AG04450 (cell line): ENCODE measurements around the gene NMRK2. TPM values are rescaled to one million over a fixed set of nuclear protein-coding genes. Genes with fewer than 3 reads are reported as not detected.
A peak's percentile ranks its signal among the peaks of the same experiment; 100 is the strongest.

ENCODE experiments used
- CTCF ChIA-PET: fragments of 300-600, 350-600 bp; formaldehyde crosslinking; extraction: SDS; loops from one replicate; lab custom pipeline; 2022; ENCODE audit warnings: antibody characterized with exemption, inconsistent platforms; lab: Charles Lee
- POLR2A ChIA-PET: fragments of 350-600 bp; formaldehyde crosslinking; extraction: SDS; loops from one replicate; lab custom pipeline; 2021; ENCODE audit warnings: antibody characterized with exemption, inconsistent platforms; lab: Yijun Ruan, JAX
- DNase-seq: peaks from one replicate; pipeline ENCODE4 v3.0.0-alpha.2; 2011; ENCODE audit warnings: low read depth, low spot score
- H3K27ac ChIP-seq: one replicate; pipeline ENCODE4 v1.5.1; 2012; ENCODE audit warnings: low read depth, low read length, control low read depth
- H3K27me3 ChIP-seq: one replicate; pipeline ENCODE4 v1.6.0; 2012; ENCODE audit warnings: low read length; ENCODE audit not compliant: control insufficient read depth, insufficient read depth
- H3K4me3 ChIP-seq: 2 replicates; pipeline ENCODE4 v1.5.1; 2011; ENCODE audit warnings: mild to moderate bottlenecking, low read depth, low read length, control low read depth
- H3K9me3 ChIP-seq: 2 replicates; pipeline ENCODE4 v1.5.1; 2012; ENCODE audit warnings: low read length; ENCODE audit not compliant: control insufficient read depth, insufficient read depth
- polyA plus RNA-seq: library from polyadenylated mRNA; depleted of rRNA; stranded (reverse); fragments of >200 nt; gene quantifications from 2 replicates; pipeline ENCODE4 v1.2.3, GENCODE V29; 2011
- TF ChIP-seq, protein P1 (sequence below): IDR thresholded peaks from 2 replicates; pipeline ENCODE4 v1.5.1; 2011; ENCODE audit warnings: low read depth, low read length, control low read depth, inconsistent platforms

NMRK2 gene
- polyA plus RNA-seq, 1 experiment: not detected

DNA sequence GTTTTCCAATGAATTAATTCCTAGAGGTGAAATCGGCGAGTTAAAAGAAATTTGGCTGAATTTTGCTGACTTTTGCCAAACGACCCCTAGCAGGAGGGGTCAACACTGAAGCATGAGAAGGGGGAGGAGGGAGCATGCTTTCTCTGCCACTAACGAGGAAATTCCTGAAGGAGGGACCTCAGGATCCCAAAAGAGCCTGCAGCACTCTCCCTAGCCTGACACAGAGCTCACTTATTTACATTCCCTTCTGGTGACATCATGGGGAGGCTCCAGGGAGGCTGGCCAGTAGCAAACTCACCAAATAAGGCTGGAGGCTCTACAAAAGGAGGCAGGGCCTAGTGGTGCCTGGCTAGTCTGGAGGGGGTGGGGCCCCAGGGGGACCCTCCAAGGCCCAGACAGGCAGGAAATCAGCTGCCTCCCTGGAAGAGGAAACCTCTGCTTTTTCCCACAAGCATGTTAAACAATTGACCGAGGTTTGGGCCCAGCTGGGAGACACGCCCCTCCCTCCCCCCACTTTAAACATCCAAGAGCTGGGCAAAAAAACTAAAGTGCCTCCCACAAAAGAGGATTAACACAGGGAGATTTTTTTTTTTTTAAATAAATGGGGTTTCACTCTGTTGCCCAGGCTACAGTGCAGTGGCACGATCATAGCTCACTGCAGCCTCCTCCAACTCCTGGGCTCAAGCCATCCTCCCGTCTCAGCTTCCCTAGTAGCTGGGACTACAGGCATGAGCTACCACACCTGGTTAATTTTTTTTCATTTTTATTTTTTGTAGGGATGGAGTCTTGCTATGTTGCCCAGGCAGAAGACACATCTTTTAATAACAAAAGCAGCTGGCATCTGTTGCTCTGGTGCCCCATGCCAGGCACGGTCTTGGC lies 35.9 kb downstream of the NMRK2 start:
- Histone ChIP-seq H3K4me3 (peak overlapping the region; percentile 98), H3K27me3 (no peaks in the 10 kb centered on the region), H3K27ac (peak overlapping the region; percentile 98), H3K9me3 (no peaks in the 10 kb centered on the region; the same call in 1 of the 2 replicates)
- ChIA-PET POLR2A (interaction anchor here (0.6 to 5.6 kb wide), 12 partner anchors 8 to 1805 kb away, joined by 3 to 221 read pairs (median 5); partner anchors contain the start of genes EEF2 and MRPL54), CTCF (interaction anchor here (0.5 to 2.9 kb wide), 2 partner anchors 19 to 1718 kb away, joined by 3 to 18 read pairs; no protein-coding TSS in a partner anchor)
- peak; percentile 100 for DNase-seq
- TF ChIP-seq, protein P1, sequence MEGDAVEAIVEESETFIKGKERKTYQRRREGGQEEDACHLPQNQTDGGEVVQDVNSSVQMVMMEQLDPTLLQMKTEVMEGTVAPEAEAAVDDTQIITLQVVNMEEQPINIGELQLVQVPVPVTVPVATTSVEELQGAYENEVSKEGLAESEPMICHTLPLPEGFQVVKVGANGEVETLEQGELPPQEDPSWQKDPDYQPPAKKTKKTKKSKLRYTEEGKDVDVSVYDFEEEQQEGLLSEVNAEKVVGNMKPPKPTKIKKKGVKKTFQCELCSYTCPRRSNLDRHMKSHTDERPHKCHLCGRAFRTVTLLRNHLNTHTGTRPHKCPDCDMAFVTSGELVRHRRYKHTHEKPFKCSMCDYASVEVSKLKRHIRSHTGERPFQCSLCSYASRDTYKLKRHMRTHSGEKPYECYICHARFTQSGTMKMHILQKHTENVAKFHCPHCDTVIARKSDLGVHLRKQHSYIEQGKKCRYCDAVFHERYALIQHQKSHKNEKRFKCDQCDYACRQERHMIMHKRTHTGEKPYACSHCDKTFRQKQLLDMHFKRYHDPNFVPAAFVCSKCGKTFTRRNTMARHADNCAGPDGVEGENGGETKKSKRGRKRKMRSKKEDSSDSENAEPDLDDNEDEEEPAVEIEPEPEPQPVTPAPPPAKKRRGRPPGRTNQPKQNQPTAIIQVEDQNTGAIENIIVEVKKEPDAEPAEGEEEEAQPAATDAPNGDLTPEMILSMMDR: no peak

DNA sequence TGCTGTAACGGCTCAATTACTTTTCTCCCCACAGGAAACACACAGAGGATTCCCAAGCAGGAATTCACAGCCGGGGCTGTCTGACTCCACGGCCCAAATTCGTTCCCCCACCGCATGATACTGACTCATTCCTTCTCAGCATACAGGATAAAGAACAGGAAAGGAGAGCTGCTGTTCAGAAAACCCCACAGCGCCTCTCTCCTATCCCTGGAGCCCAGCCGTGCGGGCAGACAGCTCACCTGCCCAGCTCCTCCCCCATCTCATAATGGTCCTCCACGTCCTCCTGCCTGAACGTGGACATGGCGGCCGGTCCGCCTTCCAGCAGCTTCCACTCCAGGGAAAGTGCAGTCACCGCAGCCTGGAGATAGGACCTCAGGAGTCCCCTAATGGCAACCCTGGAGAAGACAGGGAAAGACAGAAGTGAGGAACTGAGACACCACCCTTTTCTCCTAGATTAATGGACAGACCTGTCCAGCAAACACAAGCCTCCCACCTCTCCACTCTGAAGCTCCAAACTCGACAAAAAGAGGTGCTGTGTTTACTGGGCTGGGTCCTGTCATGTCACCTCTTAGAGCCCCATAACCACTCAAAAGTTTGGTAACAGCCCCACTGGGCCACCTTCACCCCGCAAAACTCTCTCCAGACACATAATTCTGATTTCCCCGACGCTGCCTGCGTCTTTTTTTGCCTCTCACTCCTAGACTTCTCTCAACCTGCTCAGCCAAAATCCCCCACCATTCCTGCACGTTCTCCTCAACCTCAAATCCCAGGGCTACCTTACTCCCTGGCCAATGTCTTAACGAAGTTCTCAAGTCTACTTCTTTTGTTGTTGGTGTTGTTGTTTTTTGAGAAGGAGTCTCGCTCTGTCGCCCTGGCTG lies 36.8 kb downstream of the NMRK2 start:
- CTCF ChIA-PET: interaction anchor here (0.5 to 2.9 kb wide), 2 partner anchors 18 to 1717 kb away, joined by 3 to 18 read pairs; no protein-coding TSS in a partner anchor
- TF ChIP-seq, protein P1: peak; percentile 34; the same call in 1 of the 2 replicates
- peak; percentile 62 for DNase-seq
- no peaks in the 10 kb centered on the region for H3K27me3 ChIP-seq
- peak overlapping the region; percentile 98 for H3K27ac ChIP-seq
- H3K4me3 ChIP-seq: peak overlapping the region; percentile 98
- H3K9me3 ChIP-seq: no peaks in the 10 kb centered on the region; the same call in 1 of the 2 replicates
- POLR2A ChIA-PET: interaction anchor here (0.6 to 5.6 kb wide), 10 partner anchors 8 to 207 kb away, joined by 3 to 221 read pairs (median 6); partner anchors contain the start of genes EEF2 and MRPL54

DNA sequence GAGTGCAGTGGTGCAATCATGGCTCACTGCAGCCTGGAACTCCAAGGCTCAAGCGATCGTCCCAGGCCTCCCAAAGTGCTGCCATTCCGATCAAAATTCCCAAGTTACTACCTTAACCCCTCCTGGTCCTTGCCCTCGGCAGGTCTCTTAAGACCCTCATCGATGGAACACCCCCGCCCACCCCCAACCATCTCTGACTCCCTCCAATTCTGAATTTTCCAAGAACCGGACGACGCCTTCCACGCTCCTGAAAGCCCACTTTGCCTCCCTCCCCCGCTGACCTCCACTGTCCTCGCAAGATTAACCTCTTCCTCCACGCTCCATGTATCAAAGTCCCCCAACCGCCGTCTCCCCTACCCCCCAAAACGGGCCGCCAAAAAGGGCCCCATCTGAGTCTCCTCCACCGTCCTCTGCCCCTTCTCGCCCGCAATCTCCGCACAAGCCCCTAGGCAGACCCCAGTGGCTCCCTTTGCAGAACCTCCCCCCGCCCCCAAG lies 37.5 kb downstream of the NMRK2 start:
- Histone ChIP-seq H3K9me3 (no peaks in the 10 kb centered on the region; the same call in 1 of the 2 replicates), H3K27ac (peak overlapping the region; percentile 98), H3K4me3 (peak overlapping the region; percentile 98), H3K27me3 (no peaks in the 10 kb centered on the region)
- POLR2A ChIA-PET: interaction anchor here (1.1 to 5.6 kb wide), 5 partner anchors 12 to 208 kb away, joined by 3 to 221 read pairs (median 26); partner anchors contain the start of genes EEF2 and MRPL54
- no peak for DNase-seq
- CTCF ChIA-PET: interaction anchor here (2.9 kb wide), 1 partner anchor 18 kb away, joined by 18 read pairs; no protein-coding TSS in a partner anchor
- TF ChIP-seq, protein P1: no peak

DNA sequence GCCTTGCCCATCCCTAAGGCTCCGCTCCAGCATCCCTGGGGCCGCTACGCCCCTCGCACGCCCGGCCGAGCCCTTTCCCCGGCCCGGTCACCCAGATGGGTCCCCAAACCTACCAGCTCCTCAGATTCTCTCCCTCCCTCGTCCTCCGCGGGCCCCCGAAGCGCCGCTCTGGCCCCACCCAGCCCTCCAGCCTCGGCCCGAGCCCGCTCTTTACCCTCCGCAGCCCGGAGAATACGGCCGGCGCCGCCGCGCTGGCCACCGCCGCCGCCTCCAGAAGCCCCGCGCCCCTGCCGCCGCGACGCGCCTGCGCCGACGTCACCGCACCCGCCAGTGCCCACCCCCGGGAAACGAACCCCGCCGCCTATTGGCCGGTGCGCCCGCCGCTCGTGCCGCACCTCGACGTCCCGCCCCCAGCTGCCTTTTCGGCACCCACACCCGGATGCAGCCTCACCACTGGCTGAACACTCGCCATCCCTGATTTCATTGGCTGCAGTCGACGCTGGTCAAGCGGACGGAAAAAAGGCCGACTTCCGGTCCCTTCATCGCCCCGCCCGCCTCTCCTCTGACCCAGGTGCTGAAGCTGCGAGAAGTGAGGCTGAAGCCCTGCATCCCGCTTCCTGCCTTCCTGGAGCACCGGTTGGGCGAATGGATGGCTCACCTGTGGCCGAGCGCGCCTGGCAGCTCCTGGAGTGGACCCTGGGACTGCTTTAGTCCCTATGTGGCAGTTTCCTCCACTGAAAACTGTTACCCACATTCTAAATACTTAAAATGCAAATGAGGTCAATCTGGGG lies 38.1 kb downstream of the NMRK2 start, which contains the start of gene DAPK3:
Gene DAPK3, minus strand, starts transcription at position 292 of the 791 bp plus-strand sequence. CDS start 1,364 bp downstream, outside the sequence.
- H3K27me3 ChIP-seq: no peaks in the 10 kb centered on the region
- H3K27ac ChIP-seq: peak within 1 kb of the TSS; percentile 98
- TF ChIP-seq, protein P1: no peak
- ChIA-PET CTCF (interaction anchor here (2.9 kb wide), 1 partner anchor 17 kb away, joined by 18 read pairs; no protein-coding TSS in a partner anchor), POLR2A (interaction anchor here (1.1 to 5.6 kb wide), 4 partner anchors 11 to 209 kb away, joined by 3 to 221 read pairs (median 16); partner anchors contain the start of genes EEF2 and MRPL54)
- DNase-seq: peak; percentile 95
- no peaks in the 10 kb centered on the region; the same call in 1 of the 2 replicates for H3K9me3 ChIP-seq
- H3K4me3 ChIP-seq: peak within 1 kb of the TSS; percentile 98
